ENCODE measurements around the gene RNF146. TPM values are rescaled to one million over a fixed set of nuclear protein-coding genes. Genes with fewer than 3 reads are reported as not detected.

RNF146 gene
- total and polyA plus RNA-seq, 2 of the 13 experiments (the other 11 are each of a cell fraction or from before 2014, with no cell fraction given), result 18.8 to 27.6 TPM

DNA sequence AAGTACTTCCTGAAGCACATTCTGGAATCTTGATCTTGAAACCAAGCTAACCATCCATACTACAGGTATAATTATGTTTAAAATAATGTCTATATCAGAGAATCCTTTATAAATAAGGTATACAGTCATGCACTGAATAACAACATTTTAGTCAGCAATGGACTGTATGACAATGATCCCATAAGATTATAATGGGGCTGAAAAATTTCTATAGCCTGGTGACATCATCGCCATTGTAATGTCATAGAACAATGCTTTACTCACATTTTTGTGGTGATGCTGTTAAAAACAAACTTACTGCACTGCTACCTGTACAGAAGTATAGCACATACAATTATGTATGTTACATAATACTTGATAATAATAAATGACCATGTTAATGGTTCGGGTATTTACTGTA, 31.8 kb downstream of the RNF146 start:
- Histone ChIP-seq H3K9ac (ENCODE audit: insufficient read depth, low read depth, low read length) (no peak overlapping the region), H3K4me2 (ENCODE audit: low read depth, low read length) (no peak overlapping the region), H2AFZ (ENCODE audit: low read length) (no peak overlapping the region), H3K9me3 (ENCODE audit: low read length) (no peaks in the 10 kb centered on the region), H3K4me3 (replicated peaks in 1 of 3; ENCODE audit: insufficient read depth in 1 of 3, low read depth in 2 of 3, low read length in 3 of 3) (no peak overlapping the region), H3K27me3 (ENCODE audit: control insufficient read depth in 1 of 2, insufficient read depth in 2 of 2, low read length in 2 of 2) (no peaks in the 10 kb centered on the region), H3K27ac (ENCODE audit: extremely low read length, insufficient read depth, low read length) (no peak overlapping the region), H4K20me1 (ENCODE audit: insufficient read depth, low read length) (no peaks in the 10 kb centered on the region; the same call in 1 of the 2 replicates), H3K36me3 (replicated peaks in 1 of 2; ENCODE audit: control insufficient read depth in 1 of 2, insufficient read depth in 2 of 2, low read length in 2 of 2) (peaks cover 1 to 10% of the 10 kb centered on the region in 2 experiments; a peak in 3 of 5 replicates), H3K4me1 (ENCODE audit: insufficient read depth, low read length) (peaks cover 22% of the 10 kb centered on the region), H3K79me2 (ENCODE audit: insufficient read depth, low read length) (peaks cover 2% of the 10 kb centered on the region)
- POLR2A ChIA-PET, result interaction anchor here (3.9 kb wide), 1 partner anchor 32 kb away, joined by 37 read pairs; the partner anchor contains the start of gene RNF146
- 53% methylated on average over 2 of the region's 2 CpGs for WGBS (ENCODE audit: low lambda C conversion rate)
- BruUV-seq (replicated peaks), result no TSS peak
- in situ Hi-C loops (cut with HindIII; ENCODE audit: extremely low pct_ligation_motif_present, low pct_unique_long_range_greater_than_20kb), result no loop called here
- ATAC-seq, result no peak
- CTCF ChIA-PET (ENCODE audit: low intra/inter-chr PET ratio, low total read pairs), result no interaction called here
- no peak for FAIRE-seq
- no peak for DNase-seq (ENCODE audit: low spot score)
- intact Hi-C loops (cut with micrococcal nuclease; ENCODE audit: unreplicated experiment), result no loop called here
- TF ChIP-seq ATF7 (IDR thresholded peaks at IDR 0.05) (peak; percentile 79), ATF7 (CRISPR knock-in tag; IDR thresholded peaks at IDR 0.05) (no peak), GABPA (IDR thresholded peaks at IDR 0.05; ENCODE audit: low read depth, low read length) (no peak), GABPA (CRISPR knock-in tag; IDR thresholded peaks at IDR 0.05; ENCODE audit: low read depth) (no peak), CREB1 (IDR thresholded peaks at IDR 0.05) (peak; percentile 81), CREB1 (CRISPR knock-in tag; IDR thresholded peaks at IDR 0.05) (no peak), MAX (IDR thresholded peaks at IDR 0.05) (no peak), THAP11 (CRISPR knock-in tag; IDR thresholded peaks at IDR 0.05) (no peak), ZNF674 (CRISPR knock-in tag; IDR thresholded peaks at IDR 0.05; ENCODE audit: low read depth) (no peak), MED8 (CRISPR knock-in tag; IDR thresholded peaks at IDR 0.05; ENCODE audit: insufficient replicate concordance) (no peak), PLRG1 (conservative IDR thresholded peaks at IDR 0.05) (no peak)
